GM23338 (cell line): ENCODE results near the gene HOXD8.
A peak's percentile ranks its signal among the peaks of the same experiment; 100 is the strongest.

Source experiments
- CTCF ChIP-seq, 2 experiments: fragments of 200-600 bp in 1 of 2; sonication (generic) in 1 of 2; conservative IDR thresholded peaks; 2 replicates each; pipeline versions ENCODE4 v1.5.1 to v1.6.1; 2016 to 2017; ENCODE audit warnings: antibody characterized with exemption in 2 of 2, low read depth in 2 of 2, mild to moderate bottlenecking in 2 of 2, moderate library complexity in 1 of 2
- EZH2 ChIP-seq: fragments of 200-600 bp; sonication (generic); IDR thresholded peaks from one replicate; pipeline ENCODE4 v1.8.0; 2017; ENCODE audit warnings: antibody characterized with exemption, mild to moderate bottlenecking, low read depth; ENCODE audit not compliant: unreplicated experiment
- REST ChIP-seq: IDR thresholded peaks from one replicate; pipeline ENCODE4 v1.6.1; 2018; ENCODE audit warnings: antibody characterized with exemption; ENCODE audit not compliant: unreplicated experiment

- TF ChIP-seq CTCF (conservative IDR thresholded peaks at IDR 0.05; ENCODE audit: low read depth in 2 of 2) (no peak), EZH2 (peak; percentile 88), REST (no peak)
Measured at GRCh38 chr2:176103742-176104315, 25.7 kb upstream of the HOXD8 start.
